ENCODE data around the gene BCAS3.

DNA sequence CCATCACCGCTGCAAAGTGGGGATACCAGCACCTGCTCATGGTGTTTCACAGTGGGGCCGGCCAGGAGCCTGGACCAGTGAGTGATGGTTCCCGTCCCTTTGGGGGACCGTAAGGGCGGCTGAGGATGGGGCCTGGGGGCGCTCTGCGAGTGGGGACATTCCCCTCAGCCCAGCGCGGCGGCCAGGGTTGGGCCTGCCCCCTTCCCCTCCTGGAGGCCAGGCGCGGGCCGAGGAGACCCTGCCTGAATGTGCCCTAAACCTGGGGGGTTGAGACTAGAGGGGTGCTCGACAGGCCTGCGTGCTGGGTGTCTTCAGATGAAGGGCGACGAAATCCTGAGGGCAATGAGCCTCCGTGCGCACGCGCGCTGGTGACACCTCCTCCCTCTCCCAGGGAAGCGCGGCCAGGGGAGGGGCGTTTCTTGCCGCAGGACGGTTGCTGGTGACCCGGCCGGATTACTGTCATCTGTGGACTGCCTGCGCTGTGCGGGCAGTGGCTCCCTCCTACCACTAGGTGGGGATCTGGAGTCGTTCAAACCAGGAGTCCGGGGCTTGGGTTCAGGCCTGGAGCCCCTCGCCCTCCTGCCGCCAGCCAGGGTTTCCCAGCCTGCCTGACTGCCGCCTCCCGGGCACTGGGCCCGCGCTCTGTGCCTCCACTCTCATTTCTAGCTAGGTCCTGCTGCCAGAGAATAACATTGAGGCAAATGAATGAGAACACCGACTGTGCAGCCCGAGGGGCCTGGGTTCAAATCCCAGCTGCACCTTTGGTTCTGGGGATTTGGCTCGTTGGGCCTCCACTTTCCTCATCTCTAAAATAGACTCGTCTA, 739.1 kb downstream of the BCAS3 start:
- TF ChIP-seq, protein P1, sequence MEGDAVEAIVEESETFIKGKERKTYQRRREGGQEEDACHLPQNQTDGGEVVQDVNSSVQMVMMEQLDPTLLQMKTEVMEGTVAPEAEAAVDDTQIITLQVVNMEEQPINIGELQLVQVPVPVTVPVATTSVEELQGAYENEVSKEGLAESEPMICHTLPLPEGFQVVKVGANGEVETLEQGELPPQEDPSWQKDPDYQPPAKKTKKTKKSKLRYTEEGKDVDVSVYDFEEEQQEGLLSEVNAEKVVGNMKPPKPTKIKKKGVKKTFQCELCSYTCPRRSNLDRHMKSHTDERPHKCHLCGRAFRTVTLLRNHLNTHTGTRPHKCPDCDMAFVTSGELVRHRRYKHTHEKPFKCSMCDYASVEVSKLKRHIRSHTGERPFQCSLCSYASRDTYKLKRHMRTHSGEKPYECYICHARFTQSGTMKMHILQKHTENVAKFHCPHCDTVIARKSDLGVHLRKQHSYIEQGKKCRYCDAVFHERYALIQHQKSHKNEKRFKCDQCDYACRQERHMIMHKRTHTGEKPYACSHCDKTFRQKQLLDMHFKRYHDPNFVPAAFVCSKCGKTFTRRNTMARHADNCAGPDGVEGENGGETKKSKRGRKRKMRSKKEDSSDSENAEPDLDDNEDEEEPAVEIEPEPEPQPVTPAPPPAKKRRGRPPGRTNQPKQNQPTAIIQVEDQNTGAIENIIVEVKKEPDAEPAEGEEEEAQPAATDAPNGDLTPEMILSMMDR (conservative IDR thresholded peaks at IDR 0.05), result peak; percentile 97
- no peak for TF ChIP-seq ZFX (IDR thresholded peaks at IDR 0.05)

Data from C4-2B (cell line).